GM23338 (cell line): ENCODE measurements around the gene TMEM185B. TPM values are rescaled to one million over a fixed set of nuclear protein-coding genes. Genes with fewer than 3 reads are reported as not detected.

Experiments used
- ATAC-seq: fragments of 200-7000 bp; cut with Tn5 transposase; 3 replicates; pipeline ENCODE4 v1.9.1; 2020
- DNase-seq: peaks from one replicate; pipeline ENCODE4 v3.0.0-alpha.2; 2015; ENCODE audit warnings: low spot score
- H2AFZ ChIP-seq: fragments of 200-600 bp; sonication (generic); 2 replicates; pipeline ENCODE4 v1.8.0; 2016; ENCODE audit warnings: antibody characterized with exemption, mild to moderate bottlenecking, moderate library complexity
- H3F3A ChIP-seq: fragments of 200-600 bp; sonication (generic); replicated peaks from 2 replicates; pipeline ENCODE4 v1.8.0; 2017; ENCODE audit warnings: antibody characterized with exemption, mixed run types, low read depth
- H3K27ac ChIP-seq: fragments of 200-600 bp; sonication (generic); 2 replicates; pipeline ENCODE4 v1.6.1; 2016; ENCODE audit warnings: low read depth
- H3K27me3 ChIP-seq: fragments of 200-600 bp; sonication (generic); 2 replicates; pipeline ENCODE4 v1.8.0; 2016; ENCODE audit warnings: mild to moderate bottlenecking, mixed run types, moderate library complexity; ENCODE audit not compliant: insufficient read depth
- H3K36me3 ChIP-seq: fragments of 200-600 bp; sonication (generic); 2 replicates; pipeline ENCODE4 v1.8.0; 2016; ENCODE audit warnings: mild to moderate bottlenecking; ENCODE audit not compliant: insufficient read depth
- H3K4me1 ChIP-seq: fragments of 200-600 bp; sonication (generic); 2 replicates; pipeline ENCODE4 v1.8.0; 2016; ENCODE audit warnings: mild to moderate bottlenecking, moderate library complexity; ENCODE audit not compliant: insufficient read depth
- H3K4me2 ChIP-seq: fragments of 200-600 bp; sonication (generic); 2 replicates; pipeline ENCODE4 v1.7.1; 2017; ENCODE audit warnings: mixed run types
- H3K4me3 ChIP-seq: fragments of 200-600 bp; sonication (generic); 2 replicates; pipeline ENCODE4 v1.6.1; 2016; ENCODE audit warnings: mixed run types
- H3K79me2 ChIP-seq: fragments of 200-600 bp; sonication (generic); replicated peaks from 2 replicates; pipeline ENCODE4 v1.8.0; 2017; ENCODE audit warnings: mild to moderate bottlenecking; ENCODE audit not compliant: insufficient read depth
- H3K9me2 ChIP-seq: fragments of 200-600 bp; sonication (generic); 2 replicates; pipeline ENCODE4 v1.8.0; 2017; ENCODE audit not compliant: insufficient read depth
- H4K20me1 ChIP-seq: fragments of 200-600 bp; sonication (generic); replicated peaks from 2 replicates; pipeline ENCODE4 v1.8.0; 2017; ENCODE audit warnings: mild to moderate bottlenecking; ENCODE audit not compliant: insufficient read depth
- H3K27ac Mint-ChIP-seq: 2 replicates; pipeline ENCODE4 v1.8.0; 2020; ENCODE audit warnings: inconsistent platforms, mild to moderate bottlenecking, moderate library complexity, mixed read lengths
- H3K27me3 Mint-ChIP-seq: 3 replicates; pipeline ENCODE4 v1.8.0; 2022; ENCODE audit warnings: low read depth, mild to moderate bottlenecking, moderate library complexity, mixed read lengths, inconsistent platforms; ENCODE audit not compliant: insufficient read depth, poor library complexity
- H3K36me3 Mint-ChIP-seq: 3 replicates; pipeline ENCODE4 v1.8.0; 2021; ENCODE audit warnings: low read depth, mild to moderate bottlenecking, inconsistent platforms, moderate library complexity, mixed read lengths
- H3K4me1 Mint-ChIP-seq: 3 replicates; pipeline ENCODE4 v1.8.0; 2020; ENCODE audit warnings: mild to moderate bottlenecking, inconsistent platforms, mixed read lengths
- H3K4me3 Mint-ChIP-seq: 3 replicates; pipeline ENCODE4 v1.8.0; 2021; ENCODE audit warnings: moderate library complexity, mild to moderate bottlenecking, inconsistent platforms, mixed read lengths
- H3K9me3 Mint-ChIP-seq: 3 replicates; pipeline ENCODE4 v1.8.0; 2020; ENCODE audit warnings: moderate library complexity, mild to moderate bottlenecking, inconsistent platforms, mixed read lengths
- CREB1 ChIP-seq: fragments of 250-450 bp; sonication (Bioruptor Pico); IDR thresholded peaks from 2 replicates; pipeline ENCODE4 v1.5.0; 2020; ENCODE audit warnings: low read depth, mild to moderate bottlenecking, moderate library complexity
- CTCF ChIP-seq, 2 experiments: fragments of 200-600 bp in 1 of 2; sonication (generic) in 1 of 2; conservative IDR thresholded peaks; 2 replicates each; pipeline versions ENCODE4 v1.5.1 to v1.6.1; 2016 to 2017; ENCODE audit warnings: antibody characterized with exemption in 2 of 2, low read depth in 2 of 2, mild to moderate bottlenecking in 2 of 2, moderate library complexity in 1 of 2
- ETS1 ChIP-seq: IDR thresholded peaks from 2 replicates; pipeline ENCODE4 v1.6.1; 2016; ENCODE audit warnings: antibody characterized with exemption
- EZH2phosphoT487 ChIP-seq: fragments of 200-600 bp; sonication (generic); IDR thresholded peaks from one replicate; pipeline ENCODE4 v1.8.1; 2018; ENCODE audit warnings: antibody characterized with exemption; ENCODE audit not compliant: unreplicated experiment
- JUNB ChIP-seq: IDR thresholded peaks from one replicate; pipeline ENCODE4 v1.6.1; 2016; ENCODE audit warnings: antibody characterized with exemption; ENCODE audit not compliant: unreplicated experiment
- NANOG ChIP-seq: IDR thresholded peaks from 2 replicates; pipeline ENCODE4 v1.6.1; 2016; ENCODE audit warnings: antibody characterized with exemption, borderline replicate concordance
- REST ChIP-seq: IDR thresholded peaks from one replicate; pipeline ENCODE4 v1.6.1; 2018; ENCODE audit warnings: antibody characterized with exemption; ENCODE audit not compliant: unreplicated experiment
- STAT1 ChIP-seq: IDR thresholded peaks from one replicate; pipeline ENCODE4 v1.6.1; 2016; ENCODE audit warnings: antibody characterized with exemption; ENCODE audit not compliant: unreplicated experiment
- ZNF114 ChIP-seq: fragments of 250-450 bp; sonication (Bioruptor Pico); IDR thresholded peaks from 2 replicates; pipeline ENCODE4 v1.5.0; 2020; ENCODE audit warnings: mild to moderate bottlenecking, moderate library complexity
- ZNF331 ChIP-seq: fragments of 250-450 bp; sonication (Bioruptor Pico); IDR thresholded peaks from 2 replicates; pipeline ENCODE4 v1.5.0; 2020; ENCODE audit warnings: low read depth, mild to moderate bottlenecking, moderate library complexity
- polyA plus RNA-seq: library from polyadenylated mRNA; unstranded; fragments of >200 nt; fragmentation: Nextera tagmentation; extraction: Ambion mirVana; gene quantifications from 2 replicates; pipeline ENCODE4 v1.2.1, GENCODE V29; 2016
- total RNA-seq: library from RNA; depleted of rRNA; stranded (reverse); fragments of >200 nt; shearing (Covaris generic); gene quantifications from 2 replicates; pipeline ENCODE4 v1.2.3, GENCODE V29; 2014

TMEM185B gene
- total and polyA plus RNA-seq, 2 experiments from 2014 or later: 3.9 to 24.4 TPM

- no peak for TF ChIP-seq CTCF (conservative IDR thresholded peaks at IDR 0.05; ENCODE audit: low read depth in 2 of 2)
- no peak for TF ChIP-seq ZNF331
Observed at GRCh38 chr2:120177973-120178372, 45.2 kb downstream of the TMEM185B start (continued).

- Histone ChIP-seq H3K4me2 (no peak overlapping the region), H3K4me1 (no peaks in the 10 kb centered on the region; the same call in 1 of the 2 replicates), H3K4me3 (no peak overlapping the region), H4K20me1 (no peaks in the 10 kb centered on the region), H3K79me2 (no peaks in the 10 kb centered on the region), H3K9me2 (no peaks in the 10 kb centered on the region), H3K36me3 (no peaks in the 10 kb centered on the region), H3K27ac (no peak overlapping the region), H3F3A (no peaks in the 10 kb centered on the region), H2AFZ (no peak overlapping the region), H3K27me3 (no peaks in the 10 kb centered on the region)
- peak; percentile 46 for DNase-seq
- Mint-ChIP-seq H3K4me3 (no peak overlapping the region), H3K27ac (no peak overlapping the region), H3K36me3 (no peaks in the 10 kb centered on the region), H3K9me3 (no peaks in the 10 kb centered on the region), H3K4me1 (peaks cover 18% of the 10 kb centered on the region; the same call in 2 of the 3 replicates), H3K27me3 (peaks cover 3% of the 10 kb centered on the region)
- TF ChIP-seq CTCF (conservative IDR thresholded peaks at IDR 0.05; ENCODE audit: low read depth in 2 of 2) (peak; percentile 19 to 49; a peak in 1 of 4 replicates), ZNF114 (CRISPR knock-in tag) (no peak)
- peak; percentile 53 for ATAC-seq
Observed at GRCh38 chr2:120177001-120177621, 46.1 kb downstream of the TMEM185B start.

GRCh38 chr2:120176526-120176925 lies 46.7 kb downstream of the TMEM185B start:
- Mint-ChIP-seq H3K4me3 (no peak overlapping the region), H3K9me3 (no peaks in the 10 kb centered on the region), H3K27ac (no peak overlapping the region), H3K4me1 (peaks cover 19% of the 10 kb centered on the region; the same call in 2 of the 3 replicates), H3K36me3 (no peaks in the 10 kb centered on the region), H3K27me3 (peaks cover 3% of the 10 kb centered on the region)
- Histone ChIP-seq H3K4me1 (no peaks in the 10 kb centered on the region; the same call in 1 of the 2 replicates), H3K4me2 (no peak overlapping the region), H3F3A (no peaks in the 10 kb centered on the region), H3K27me3 (no peaks in the 10 kb centered on the region), H3K36me3 (no peaks in the 10 kb centered on the region), H3K9me2 (no peaks in the 10 kb centered on the region), H3K27ac (no peak overlapping the region), H3K79me2 (no peaks in the 10 kb centered on the region), H3K4me3 (no peak overlapping the region), H4K20me1 (no peaks in the 10 kb centered on the region), H2AFZ (no peak overlapping the region)
- DNase-seq (no peak), ATAC-seq (no peak)
- TF ChIP-seq ZNF114 (CRISPR knock-in tag): no peak
- no peak for TF ChIP-seq NANOG
- TF ChIP-seq ZNF331: no peak
- no peak for TF ChIP-seq ETS1
- TF ChIP-seq EZH2phosphoT487: no peak
- no peak for TF ChIP-seq CTCF (conservative IDR thresholded peaks at IDR 0.05; ENCODE audit: low read depth in 2 of 2)
- no peak for TF ChIP-seq CREB1
- TF ChIP-seq JUNB: no peak
- no peak for TF ChIP-seq REST
- TF ChIP-seq STAT1: no peak
